Measurements from ENCODE around the gene KRTAP4-4. TPM values are rescaled to one million over a fixed set of nuclear protein-coding genes. Genes with fewer than 3 reads are reported as not detected.

KRTAP4-4 gene
- total and polyA plus RNA-seq, 9 of the 15 experiments (the other 6 are each of a cell fraction or from before 2014, with no cell fraction given): not detected

DNA sequence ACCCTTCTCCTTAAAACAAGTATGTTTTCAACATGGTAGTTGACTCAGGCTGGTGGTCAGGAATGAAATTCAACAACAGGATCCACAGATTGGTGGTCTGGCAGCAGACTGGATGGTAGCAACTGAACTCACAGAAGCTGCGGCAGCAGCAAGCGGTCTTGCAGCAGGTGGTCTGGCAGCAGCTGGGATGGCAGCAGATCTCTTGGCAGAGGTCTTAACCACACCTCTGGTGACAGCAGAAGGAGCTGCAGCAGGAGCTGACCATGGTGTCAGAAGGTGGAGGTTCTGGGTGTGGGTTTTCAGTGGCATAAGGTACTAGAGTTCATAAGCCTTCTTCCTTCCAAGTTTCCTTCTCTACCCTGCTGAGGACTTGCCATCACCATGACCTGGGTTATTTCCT lies 26.3 kb upstream of the KRTAP4-4 start:
- FAIRE-seq (no peak), DNase-seq (ENCODE audit: extremely low read depth in 1 of 4, low spot score in 3 of 4) (no peak), ATAC-seq (no peak)
- WGBS (ENCODE audit: insufficient coverage, low coverage, missing lambda C conversion rate): 0% methylated on average over 2 of the region's 2 CpGs
- H3K9ac ChIP-seq (ENCODE audit: insufficient read depth in 1 of 2, low read depth in 2 of 2, low read length in 2 of 2): no peak overlapping the region
- H3K27ac ChIP-seq (ENCODE audit: extremely low read depth, low read depth, low read length): no peak overlapping the region
- H3K9me1 ChIP-seq (ENCODE audit: control insufficient read depth, insufficient read depth, low read length): no peaks in the 10 kb centered on the region
- H3K9me3 ChIP-seq (replicated peaks; ENCODE audit: control insufficient read depth, insufficient read depth, low read depth, low read length): no peaks in the 10 kb centered on the region
- in situ Hi-C loops (cut with MboI): no loop called here
- no peaks in the 10 kb centered on the region for H3K79me2 ChIP-seq (ENCODE audit: control insufficient read depth, insufficient read depth, low read length)
- no peak overlapping the region for H2AFZ ChIP-seq (ENCODE audit: low read depth, low read length)
- BruUV-seq (replicated peaks): no TSS peak
- H3K4me3 ChIP-seq: no peak overlapping the region
- no peak overlapping the region for H3K4me2 ChIP-seq (ENCODE audit: insufficient read depth, low read length)
- intact Hi-C loops (cut with micrococcal nuclease): no loop called here
- peaks cover 0 to 11% of the 10 kb centered on the region in 2 experiments; a peak in 3 of 5 replicates for H3K27me3 ChIP-seq (ENCODE audit: control insufficient read depth in 2 of 2, insufficient read depth in 2 of 2, low read length in 2 of 2)
- ChIA-PET POLR2A (no interaction called here), CTCF (ENCODE audit: low intra/inter-chr PET ratio) (no interaction called here)
- peaks cover 0 to 2% of the 10 kb centered on the region in 2 experiments; a peak in 2 of 5 replicates for H3K4me1 ChIP-seq (replicated peaks in 1 of 2; ENCODE audit: control insufficient read depth in 2 of 2, insufficient read depth in 2 of 2, low read length in 2 of 2)
- no peaks in the 10 kb centered on the region for H3K36me3 ChIP-seq (ENCODE audit: control insufficient read depth, insufficient read depth, low read length)
- no peaks in the 10 kb centered on the region for H4K20me1 ChIP-seq (replicated peaks; ENCODE audit: control insufficient read depth, insufficient read depth, low read length)
- TF ChIP-seq HNRNPLL (IDR thresholded peaks at IDR 0.05; ENCODE audit: low read depth, low read length, poor library complexity, severe bottlenecking) (no peak), FIP1L1 (IDR thresholded peaks at IDR 0.05; ENCODE audit: low read depth, low read length, poor library complexity, severe bottlenecking) (no peak)

DNA sequence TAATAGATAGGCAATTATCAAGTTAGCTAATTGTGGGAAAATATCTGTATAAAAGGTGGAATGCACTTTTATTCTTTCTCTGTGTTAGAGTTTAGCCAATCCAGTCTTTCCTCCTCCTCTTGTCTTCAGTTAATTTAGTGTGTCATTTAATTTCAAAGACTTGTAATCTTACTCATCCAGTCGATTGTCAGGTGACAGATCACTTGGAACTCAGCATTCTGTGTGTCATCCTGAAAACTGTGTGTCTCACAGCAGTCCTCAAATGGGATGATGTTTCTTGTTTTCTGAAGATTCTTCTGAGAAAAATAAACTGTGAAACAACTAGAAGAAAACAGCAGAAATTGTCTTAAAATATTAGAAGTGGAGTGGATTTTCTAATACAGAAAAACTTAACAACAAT lies 24.5 kb upstream of the KRTAP4-4 start:
- 0% methylated on average over 1 of the region's 1 CpG for WGBS (ENCODE audit: insufficient coverage, low coverage, missing lambda C conversion rate)
- H3K4me2 ChIP-seq (ENCODE audit: insufficient read depth, low read length): no peak overlapping the region
- intact Hi-C loops (cut with micrococcal nuclease): no loop called here
- TF ChIP-seq NCOA4 (IDR thresholded peaks at IDR 0.05; ENCODE audit: partially characterized antibody) (no peak), GTF2F1 (IDR thresholded peaks at IDR 0.05; ENCODE audit: low read depth, low read length) (no peak), HNRNPL (IDR thresholded peaks at IDR 0.05; ENCODE audit: low read depth, low read length) (no peak), SIN3A (IDR thresholded peaks at IDR 0.05; ENCODE audit: borderline replicate concordance in 2 of 2, control insufficient read depth in 1 of 2, low read depth in 2 of 2, low read length in 2 of 2) (no peak), HDAC2 (IDR thresholded peaks at IDR 0.05) (no peak), CBX1 (IDR thresholded peaks at IDR 0.05; ENCODE audit: low read depth) (no peak), POLR3G (IDR thresholded peaks at IDR 0.05; ENCODE audit: extremely low read depth, insufficient read length, insufficient replicate concordance) (no peak), ZNF263 (CRISPR knock-in tag; IDR thresholded peaks at IDR 0.05; ENCODE audit: borderline replicate concordance) (no peak), ZNF551 (CRISPR knock-in tag; IDR thresholded peaks at IDR 0.05) (no peak), ZNF589 (CRISPR knock-in tag; IDR thresholded peaks at IDR 0.05; ENCODE audit: low read depth) (no peak), ZNF140 (CRISPR knock-in tag; IDR thresholded peaks at IDR 0.05) (no peak), SREBF2 (CRISPR knock-in tag; IDR thresholded peaks at IDR 0.05) (no peak), CTBP1 (IDR thresholded peaks at IDR 0.05; ENCODE audit: borderline replicate concordance) (no peak), ZNF184 (CRISPR knock-in tag; IDR thresholded peaks at IDR 0.05) (no peak)
- H3K4me1 ChIP-seq (replicated peaks in 1 of 2; ENCODE audit: control insufficient read depth in 2 of 2, insufficient read depth in 2 of 2, low read length in 2 of 2): peaks cover 0 to 2% of the 10 kb centered on the region in 2 experiments; a peak in 2 of 5 replicates
- no peak overlapping the region for H3K4me3 ChIP-seq
- no peaks in the 10 kb centered on the region for H3K79me2 ChIP-seq (ENCODE audit: control insufficient read depth, insufficient read depth, low read length)
- BruUV-seq (replicated peaks): no TSS peak
- H3K9me3 ChIP-seq (replicated peaks; ENCODE audit: control insufficient read depth, insufficient read depth, low read depth, low read length): no peaks in the 10 kb centered on the region
- H3K27me3 ChIP-seq (ENCODE audit: control insufficient read depth in 2 of 2, insufficient read depth in 2 of 2, low read length in 2 of 2): peaks cover 0 to 11% of the 10 kb centered on the region in 2 experiments; a peak in 3 of 5 replicates
- H3K9ac ChIP-seq (ENCODE audit: insufficient read depth in 1 of 2, low read depth in 2 of 2, low read length in 2 of 2): no peak overlapping the region
- H3K36me3 ChIP-seq (ENCODE audit: control insufficient read depth, insufficient read depth, low read length): no peaks in the 10 kb centered on the region
- no peak for DNase-seq (ENCODE audit: extremely low read depth in 1 of 4, low spot score in 3 of 4)
- POLR2A ChIA-PET: no interaction called here
- in situ Hi-C loops (cut with MboI): no loop called here
- no peak for FAIRE-seq
- no peak overlapping the region for H3K27ac ChIP-seq (ENCODE audit: extremely low read depth, low read depth, low read length)
- H3K9me1 ChIP-seq (ENCODE audit: control insufficient read depth, insufficient read depth, low read length): no peaks in the 10 kb centered on the region
- H2AFZ ChIP-seq (ENCODE audit: low read depth, low read length): no peak overlapping the region
- H4K20me1 ChIP-seq (replicated peaks; ENCODE audit: control insufficient read depth, insufficient read depth, low read length): no peaks in the 10 kb centered on the region
- CTCF ChIA-PET (ENCODE audit: low intra/inter-chr PET ratio): no interaction called here
- ATAC-seq: no peak

All from K562 (cell line).